Measurements from ENCODE around the gene CCDC146.
A peak's percentile ranks its signal among the peaks of the same experiment; 100 is the strongest.
"Not testable (repeated sequence)": the region's sequence is repeated elsewhere in the genome, so short reads cannot be mapped to it uniquely, and the experiment has no call there.

The CCDC146 gene

GRCh38 chr7:77244222-77244934, 122.0 kb downstream of the CCDC146 start:
- DNase-seq (ENCODE audit: low spot score), result no peak

- DNase-seq (ENCODE audit: low spot score), result no peak
These were observed 122.8 kb downstream of the CCDC146 start for GRCh38 chr7:77245015-77245755.

DNA sequence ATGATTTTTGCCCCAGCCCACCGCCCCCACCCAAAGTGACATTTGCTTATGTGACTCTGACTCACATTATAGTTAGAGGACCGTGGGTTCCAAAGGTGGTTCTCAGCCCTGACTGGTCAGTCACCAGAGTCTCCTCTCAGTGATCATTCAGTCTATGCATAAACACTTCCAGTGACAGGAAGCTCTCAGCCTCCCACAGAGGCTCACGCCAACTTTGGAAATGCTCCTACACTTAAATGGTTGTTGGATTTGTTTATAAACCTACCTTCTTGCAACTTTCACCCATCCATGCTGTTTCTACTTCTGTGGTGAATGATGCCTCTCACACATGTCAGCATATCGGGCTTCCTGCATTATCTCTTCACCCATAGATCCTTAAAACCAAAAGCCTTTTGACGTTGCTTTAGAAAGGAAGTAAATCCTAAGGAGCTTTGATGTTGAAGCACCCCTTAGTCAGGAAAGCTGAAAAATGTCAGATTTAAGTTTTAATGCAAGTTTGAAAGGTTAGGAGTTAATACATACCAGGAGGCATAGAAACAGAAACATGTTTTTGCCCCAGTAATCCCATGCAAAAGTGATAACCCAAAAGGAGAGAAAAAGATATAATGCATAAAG, 123.7 kb downstream of the CCDC146 start:
- no peak for DNase-seq (ENCODE audit: low spot score)

DNA sequence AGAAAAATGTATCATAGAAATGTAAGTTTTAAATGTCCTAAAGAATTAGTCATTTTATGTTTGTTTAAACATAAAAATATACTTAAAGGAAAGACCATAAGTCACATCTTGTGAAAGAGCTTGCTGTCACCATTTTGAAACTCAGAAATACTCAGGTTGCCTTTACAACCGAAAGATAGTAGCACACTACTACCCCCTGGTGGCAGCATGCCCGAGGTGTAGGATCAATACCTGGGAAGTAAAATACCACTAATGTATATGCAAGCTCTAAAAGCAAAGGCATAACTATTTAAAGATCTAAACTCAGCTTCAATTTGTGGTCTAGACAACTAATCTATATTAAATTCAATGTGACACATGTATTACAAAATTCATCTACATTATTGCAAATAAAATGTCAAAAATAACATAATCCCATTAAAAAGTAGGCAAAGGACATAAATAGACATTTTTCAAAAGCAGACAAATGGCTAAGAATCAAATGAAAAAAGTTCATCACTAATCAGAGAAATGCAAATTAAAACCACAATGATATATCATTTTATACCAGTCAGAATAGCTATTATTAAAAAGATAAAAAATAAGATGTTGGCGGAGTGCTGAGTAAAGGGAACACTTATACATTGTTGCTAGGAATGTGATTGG, 124.9 kb downstream of the CCDC146 start:
- DNase-seq (ENCODE audit: low spot score), result peak; percentile 69

GRCh38 chr7:77248154-77248553, 125.7 kb downstream of the CCDC146 start:
- no peak for DNase-seq (ENCODE audit: low spot score)

DNA sequence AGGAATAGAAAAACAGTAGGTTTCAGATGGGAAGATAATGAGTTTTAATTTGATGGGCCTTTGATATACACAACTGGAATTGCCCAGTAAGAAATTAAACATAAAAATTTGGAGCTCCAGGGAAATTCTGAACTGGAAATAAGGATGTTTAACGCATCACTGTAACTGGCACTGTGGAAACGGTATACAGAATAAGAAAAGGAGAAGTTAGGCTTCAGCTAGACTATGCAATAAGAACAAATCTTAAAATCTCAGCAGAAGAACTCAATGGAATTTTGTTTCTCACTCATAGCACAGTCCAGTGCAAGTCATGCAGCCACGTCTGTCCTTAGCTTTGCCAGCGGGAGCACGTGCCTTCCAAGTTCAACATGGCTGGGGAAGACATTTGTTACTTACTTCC, 130.1 kb downstream of the CCDC146 start:
- DNase-seq (ENCODE audit: low spot score), result no peak

DNA sequence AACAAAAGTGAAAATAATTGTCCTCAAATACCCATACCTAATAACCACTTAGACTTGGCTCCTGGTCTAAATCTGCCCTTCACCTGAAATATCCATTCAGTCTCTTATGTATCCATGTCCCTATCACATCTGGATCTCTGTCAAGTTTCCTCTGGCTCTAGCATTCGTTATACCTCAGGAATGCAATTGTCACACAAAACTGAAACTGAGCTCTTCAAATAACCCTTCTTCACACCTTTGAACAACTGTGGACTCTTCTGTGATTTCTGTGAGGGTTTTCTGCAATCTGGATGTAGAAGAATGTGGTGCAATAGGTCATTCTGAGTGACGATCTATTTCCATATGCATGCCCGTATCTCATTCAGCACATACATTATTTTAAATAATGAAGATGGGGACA, 130.7 kb downstream of the CCDC146 start:
- no peak for DNase-seq (ENCODE audit: low spot score)

DNA sequence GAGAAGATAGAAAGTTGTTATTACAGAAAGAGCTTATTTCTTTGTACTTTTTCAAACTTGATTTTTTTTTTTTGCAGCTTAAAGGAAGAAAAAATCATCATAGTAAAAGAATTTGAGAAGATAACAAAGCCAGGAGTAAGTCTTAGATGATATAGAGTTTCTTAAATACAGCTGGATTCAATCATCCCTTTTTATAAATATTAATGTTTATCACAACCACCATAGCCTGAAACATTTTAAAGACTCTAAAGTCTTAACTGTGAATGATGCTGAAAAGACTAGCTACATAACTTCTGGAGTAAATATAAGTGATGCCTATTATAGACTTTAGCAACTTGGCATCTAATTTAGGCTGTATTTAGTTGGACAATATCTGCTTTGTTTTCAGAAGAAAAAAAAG, 132.0 kb downstream of the CCDC146 start:
- no peak for DNase-seq (ENCODE audit: low spot score)

GRCh38 chr7:77254915-77255314, 132.5 kb downstream of the CCDC146 start:
- DNase-seq (ENCODE audit: low spot score), result no peak

- DNase-seq (ENCODE audit: low spot score), result peak; percentile 44
These were observed 135.6 kb downstream of the CCDC146 start for GRCh38 chr7:77258014-77258413.

DNA sequence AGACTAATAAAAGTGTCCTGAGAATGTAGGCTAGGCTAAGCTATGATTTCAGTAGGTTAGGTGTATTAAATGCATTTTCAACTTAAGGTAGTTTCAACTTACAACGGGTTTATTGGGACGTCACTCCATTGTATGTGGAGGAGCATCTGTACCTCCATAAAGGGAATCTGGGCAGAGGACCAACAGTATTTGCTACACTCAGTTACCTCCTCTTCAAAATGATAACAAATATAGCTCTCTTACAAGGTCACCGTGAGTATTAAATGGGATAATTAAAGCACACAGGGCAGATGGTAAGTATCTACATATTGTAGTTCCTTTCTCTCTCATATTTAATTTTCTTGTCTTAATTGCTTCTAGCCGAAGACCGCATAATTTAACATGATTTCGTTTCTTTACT, 136.2 kb downstream of the CCDC146 start:
- no peak for DNase-seq (ENCODE audit: low spot score)

GRCh38 chr7:77262316-77262715, 139.9 kb downstream of the CCDC146 start:
- no peak for DNase-seq (ENCODE audit: low spot score)

GRCh38 chr7:77265666-77266065, 143.3 kb downstream of the CCDC146 start:
- no peak for DNase-seq (ENCODE audit: low spot score)

DNA sequence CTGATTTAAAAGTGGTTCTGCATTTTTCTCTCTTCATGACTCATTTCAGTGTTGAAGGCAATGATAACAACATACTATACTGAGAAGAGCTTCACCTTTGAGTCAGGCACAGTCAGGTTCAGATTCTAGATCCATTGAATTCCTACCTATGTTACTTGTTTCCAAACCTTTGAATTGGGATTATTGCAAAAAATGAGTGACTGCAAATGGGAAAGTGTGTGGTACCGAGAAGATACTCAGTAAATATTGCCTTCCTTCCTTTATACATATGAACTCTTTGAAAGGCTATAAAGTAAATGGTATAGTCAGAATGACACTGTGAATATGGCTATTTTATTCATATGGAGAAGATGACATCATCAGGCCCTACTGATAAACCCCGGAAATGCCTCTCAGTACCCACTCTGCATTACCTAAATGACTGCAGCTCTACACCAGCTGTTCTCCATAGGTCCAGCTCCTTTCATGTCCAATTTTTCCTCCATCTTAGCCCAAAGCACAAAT, 143.9 kb downstream of the CCDC146 start:
- no peak for DNase-seq (ENCODE audit: low spot score)

GRCh38 chr7:77269360-77270093, 147.1 kb downstream of the CCDC146 start:
- peak; percentile 33 for DNase-seq (ENCODE audit: low spot score)

DNA sequence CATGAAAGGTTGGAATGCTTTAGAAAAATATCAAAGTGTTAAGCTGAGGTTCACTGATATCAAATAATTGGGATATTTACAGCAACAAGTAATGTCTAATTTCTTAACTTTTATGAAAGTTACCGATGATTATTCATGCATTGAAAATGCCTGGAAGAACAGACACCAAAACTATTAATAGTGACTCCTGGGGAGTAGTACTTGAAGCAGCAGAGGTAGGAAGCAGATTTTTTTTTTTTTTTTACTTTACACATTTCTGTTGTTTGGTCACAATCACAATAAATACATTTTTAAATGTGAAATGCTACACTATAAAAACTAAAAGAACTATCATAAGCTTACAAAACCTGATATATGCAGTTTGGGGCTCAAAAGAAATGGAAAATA, 147.7 kb downstream of the CCDC146 start:
- DNase-seq (ENCODE audit: low spot score), result no peak

- DNase-seq (ENCODE audit: low spot score), result no peak
These were observed 149.4 kb downstream of the CCDC146 start for GRCh38 chr7:77271766-77272165.

DNA sequence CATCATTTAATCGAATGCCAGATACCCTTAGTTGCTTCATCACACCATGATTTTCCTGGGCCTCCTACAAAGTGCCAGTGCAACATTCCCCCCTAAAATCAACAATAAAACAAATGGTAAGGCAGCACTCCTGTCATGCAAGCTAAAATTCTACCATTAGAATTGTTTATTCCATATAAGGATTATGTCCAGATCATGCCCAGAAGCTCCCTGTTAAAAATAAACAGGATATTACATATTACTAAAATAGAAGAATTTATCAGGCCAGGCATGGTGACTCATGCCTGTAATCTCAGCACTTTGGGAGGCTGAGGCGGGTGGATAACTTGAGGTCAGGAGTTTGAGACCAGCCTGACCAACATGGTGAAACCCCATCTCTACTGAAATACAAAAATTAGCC, 153.2 kb downstream of the CCDC146 start:
- not testable (repeated sequence) for DNase-seq (ENCODE audit: low spot score)

DNA sequence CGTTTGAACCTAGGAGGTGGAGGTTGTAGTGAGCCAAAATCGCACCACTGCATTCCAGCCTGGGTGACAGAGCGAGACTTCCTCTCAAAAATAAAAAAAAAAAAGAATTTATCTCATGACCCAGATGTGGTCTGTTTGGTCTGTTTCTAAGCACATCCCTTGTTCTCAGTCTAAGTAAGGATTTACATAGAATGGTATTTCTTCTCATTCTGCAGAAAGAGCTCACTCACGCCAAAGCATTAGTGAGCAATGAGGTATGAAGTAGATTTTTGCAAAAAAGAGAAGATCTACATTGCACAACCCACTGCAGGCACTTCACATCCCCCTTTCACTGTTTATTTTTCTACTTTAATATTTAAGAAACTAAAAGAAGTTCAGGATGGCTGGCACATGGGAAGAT, 153.7 kb downstream of the CCDC146 start:
- DNase-seq (ENCODE audit: low spot score), result no peak

DNA sequence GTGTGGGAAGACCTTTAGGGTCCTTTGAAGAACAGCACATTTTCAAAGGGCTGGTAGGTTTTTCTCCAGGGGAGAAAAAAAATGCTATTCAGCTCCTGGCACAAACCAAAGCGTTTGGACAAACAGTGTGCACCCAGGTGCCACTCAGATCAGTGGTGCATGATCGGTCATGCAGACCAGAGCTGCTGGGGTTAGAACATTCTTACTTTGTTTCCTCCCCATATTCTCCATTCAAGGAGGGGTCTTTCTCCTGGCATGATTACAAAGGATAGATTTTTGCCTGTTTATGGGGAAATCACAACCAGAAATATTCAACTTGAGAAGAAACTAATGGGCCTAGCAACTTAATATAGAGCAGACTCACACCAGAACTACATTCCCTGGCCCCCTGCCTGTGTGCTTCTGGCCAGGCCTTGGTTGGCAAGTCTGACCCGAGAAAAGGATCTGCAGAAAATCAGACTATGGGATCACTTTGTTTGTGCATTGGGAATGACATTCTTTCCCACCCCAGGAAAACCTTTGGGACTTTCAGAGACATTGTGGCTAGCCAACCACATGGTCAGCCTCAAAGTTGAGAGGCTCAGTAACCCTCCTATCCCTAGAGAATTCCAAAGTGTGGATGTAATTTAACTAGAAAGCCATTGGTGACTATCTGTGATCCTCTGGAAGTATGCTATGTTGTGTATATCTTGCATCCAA, 159.5 kb downstream of the CCDC146 start:
- DNase-seq (ENCODE audit: low spot score), result no peak

DNA sequence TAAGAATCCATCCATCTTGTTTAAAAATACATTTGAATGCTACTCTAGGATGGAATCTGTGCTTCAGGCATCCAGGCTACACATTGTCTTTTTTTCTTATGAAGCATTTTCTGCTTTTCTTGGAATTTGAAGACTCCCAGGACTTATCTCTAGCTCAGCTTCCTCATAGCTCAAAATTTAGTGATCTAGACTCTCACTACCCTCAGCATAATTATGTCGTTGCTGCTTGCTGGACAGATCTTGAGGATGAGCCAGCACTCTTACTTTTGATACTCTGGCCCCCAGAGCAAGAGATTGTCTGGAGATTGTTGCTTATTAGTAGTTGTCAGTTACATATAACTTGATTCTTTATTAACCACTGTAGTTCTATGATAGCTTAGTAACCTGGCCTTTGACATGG, 160.5 kb downstream of the CCDC146 start:
- DNase-seq (ENCODE audit: low spot score), result no peak

Measured in GM03348 (cell line).